MCF 10A (cell line): ENCODE results near the gene RAF1. TPM values are rescaled to one million over a fixed set of nuclear protein-coding genes. Genes with fewer than 3 reads are reported as not detected.
A peak's percentile ranks its signal among the peaks of the same experiment; 100 is the strongest.

Experiments used
- BruUV-seq: library from RNA; stranded (reverse); fragments of 400-500 nt; replicated peaks from 2 replicates; lab custom pipeline; 2021; lab: Mats Ljungman, UMichigan
- CTCF ChIA-PET: fragments of 300-600 bp; sonication (Branson Sonifier 250); formaldehyde crosslinking; extraction: SDS; loops from one replicate; lab custom pipeline; 2021; ENCODE audit warnings: antibody characterized with exemption, inconsistent platforms; lab: Yijun Ruan, JAX
- POLR2A ChIA-PET: fragments of 300-600, 350-650 bp; sonication (Branson Sonifier 250); formaldehyde crosslinking; extraction: SDS; loops from one replicate; lab custom pipeline; 2020; ENCODE audit warnings: antibody characterized with exemption, inconsistent platforms; lab: Yijun Ruan, JAX
- DNase-seq: peaks from one replicate; pipeline ENCODE4 v3.0.0-alpha.2; 2018; ENCODE audit not compliant: unreplicated experiment
- H3K27ac Mint-ChIP-seq: one replicate; pipeline ENCODE4 v1.8.0; 2022; ENCODE audit warnings: mild to moderate bottlenecking, low read depth, mixed read lengths; ENCODE audit not compliant: unreplicated experiment
- H3K27me3 Mint-ChIP-seq: one replicate; pipeline ENCODE4 v1.8.0; 2022; ENCODE audit warnings: mixed read lengths; ENCODE audit not compliant: insufficient read depth, unreplicated experiment
- H3K36me3 Mint-ChIP-seq: one replicate; pipeline ENCODE4 v1.8.0; 2022; ENCODE audit warnings: mild to moderate bottlenecking, moderate library complexity, mixed read lengths; ENCODE audit not compliant: insufficient read depth, unreplicated experiment
- H3K4me1 Mint-ChIP-seq: one replicate; pipeline ENCODE4 v1.8.0; 2022; ENCODE audit warnings: mixed read lengths; ENCODE audit not compliant: insufficient read depth, unreplicated experiment
- H3K4me3 Mint-ChIP-seq: one replicate; pipeline ENCODE4 v1.8.0; 2022; ENCODE audit warnings: mild to moderate bottlenecking, moderate library complexity, mixed read lengths; ENCODE audit not compliant: unreplicated experiment
- H3K9me3 Mint-ChIP-seq: one replicate; pipeline ENCODE4 v1.8.0; 2022; ENCODE audit warnings: mixed read lengths; ENCODE audit not compliant: unreplicated experiment
- intact Hi-C: fragments of 100-400 bp; cut with micrococcal nuclease; formaldehyde crosslinking; loops from 2 replicates; pipeline ENCODE4 v1.14.1; 2022
- total RNA-seq: library from RNA; stranded (reverse); gene quantifications from 2 replicates; pipeline ENCODE4 v1.2.3, GENCODE V29; 2022
- TF ChIP-seq, protein P1 (sequence below): fragments of 200-600 bp; IDR thresholded peaks from one replicate; pipeline ENCODE4 v1.8.0; 2022; ENCODE audit warnings: antibody characterized with exemption, mild to moderate bottlenecking; ENCODE audit not compliant: unreplicated experiment

Gene RAF1
- total RNA-seq, 1 experiment from 2014 or later: 76.8 TPM

DNA sequence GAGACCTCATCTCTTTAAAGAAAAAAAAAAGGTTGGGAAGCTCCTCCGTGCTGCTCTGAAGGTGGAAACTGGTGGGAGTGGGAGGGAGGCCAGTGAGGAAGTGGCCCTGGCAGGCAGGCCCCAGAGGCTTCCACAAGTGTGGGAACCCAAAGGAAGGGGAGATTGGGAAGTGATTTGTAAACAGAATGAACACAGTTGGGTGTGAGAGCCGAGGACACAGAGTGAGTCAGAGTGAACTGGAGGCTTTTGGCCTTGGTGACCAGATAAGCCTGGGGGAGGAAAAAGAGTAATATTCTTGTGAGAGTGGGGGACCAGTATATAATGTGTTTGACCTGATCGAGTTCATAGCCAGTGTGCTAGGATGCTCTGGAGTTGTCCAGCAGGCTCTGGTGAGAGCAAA is 84.0 kb downstream of the RAF1 start:
- H3K9me3 Mint-ChIP-seq: no peaks in the 10 kb centered on the region
- no peak for DNase-seq
- intact Hi-C loops: no loop called here
- no TSS peak for BruUV-seq
- H3K27me3 Mint-ChIP-seq: no peaks in the 10 kb centered on the region
- H3K4me1 Mint-ChIP-seq: no peaks in the 10 kb centered on the region
- H3K27ac Mint-ChIP-seq: peak overlapping the region; percentile 47
- no peak overlapping the region for H3K4me3 Mint-ChIP-seq
- CTCF ChIA-PET: interaction anchor here (0.7 to 1.2 kb wide), 3 partner anchors 16 to 213 kb away, joined by 3 to 4 read pairs (median 4); no protein-coding TSS in a partner anchor
- TF ChIP-seq, protein P1, sequence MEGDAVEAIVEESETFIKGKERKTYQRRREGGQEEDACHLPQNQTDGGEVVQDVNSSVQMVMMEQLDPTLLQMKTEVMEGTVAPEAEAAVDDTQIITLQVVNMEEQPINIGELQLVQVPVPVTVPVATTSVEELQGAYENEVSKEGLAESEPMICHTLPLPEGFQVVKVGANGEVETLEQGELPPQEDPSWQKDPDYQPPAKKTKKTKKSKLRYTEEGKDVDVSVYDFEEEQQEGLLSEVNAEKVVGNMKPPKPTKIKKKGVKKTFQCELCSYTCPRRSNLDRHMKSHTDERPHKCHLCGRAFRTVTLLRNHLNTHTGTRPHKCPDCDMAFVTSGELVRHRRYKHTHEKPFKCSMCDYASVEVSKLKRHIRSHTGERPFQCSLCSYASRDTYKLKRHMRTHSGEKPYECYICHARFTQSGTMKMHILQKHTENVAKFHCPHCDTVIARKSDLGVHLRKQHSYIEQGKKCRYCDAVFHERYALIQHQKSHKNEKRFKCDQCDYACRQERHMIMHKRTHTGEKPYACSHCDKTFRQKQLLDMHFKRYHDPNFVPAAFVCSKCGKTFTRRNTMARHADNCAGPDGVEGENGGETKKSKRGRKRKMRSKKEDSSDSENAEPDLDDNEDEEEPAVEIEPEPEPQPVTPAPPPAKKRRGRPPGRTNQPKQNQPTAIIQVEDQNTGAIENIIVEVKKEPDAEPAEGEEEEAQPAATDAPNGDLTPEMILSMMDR: no peak
- POLR2A ChIA-PET: no interaction called here
- peaks cover 96% of the 10 kb centered on the region for H3K36me3 Mint-ChIP-seq

DNA sequence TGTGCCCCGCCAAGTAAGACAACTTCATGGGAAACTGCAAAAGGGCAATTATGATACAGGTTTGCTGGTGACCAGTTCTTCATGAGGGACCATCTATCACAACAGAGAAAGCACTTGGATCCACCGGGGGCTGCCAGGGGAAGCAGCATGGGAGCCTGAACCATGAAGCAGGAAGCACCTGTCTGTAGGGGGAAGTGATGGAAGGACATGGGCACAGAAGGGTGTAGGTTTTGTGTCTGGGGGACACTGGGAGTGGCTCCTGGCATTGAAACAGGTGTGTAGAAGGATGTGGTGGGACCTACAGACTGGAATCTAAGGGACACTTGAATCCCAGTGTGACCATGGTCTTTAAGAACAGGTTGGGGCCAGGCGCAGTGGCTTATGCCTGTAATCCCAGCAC is 84.5 kb downstream of the RAF1 start:
- Mint-ChIP-seq H3K36me3 (peaks cover 94% of the 10 kb centered on the region), H3K9me3 (no peaks in the 10 kb centered on the region), H3K4me3 (no peak overlapping the region), H3K4me1 (no peaks in the 10 kb centered on the region), H3K27ac (peak overlapping the region; percentile 47), H3K27me3 (no peaks in the 10 kb centered on the region)
- intact Hi-C loops: no loop called here
- DNase-seq: no peak
- ChIA-PET CTCF (interaction anchor here (0.7 to 1.2 kb wide), 5 partner anchors 12 to 213 kb away, joined by 3 to 6 read pairs (median 4); no protein-coding TSS in a partner anchor), POLR2A (no interaction called here)
- BruUV-seq: no TSS peak
- TF ChIP-seq, protein P1: no peak

DNA sequence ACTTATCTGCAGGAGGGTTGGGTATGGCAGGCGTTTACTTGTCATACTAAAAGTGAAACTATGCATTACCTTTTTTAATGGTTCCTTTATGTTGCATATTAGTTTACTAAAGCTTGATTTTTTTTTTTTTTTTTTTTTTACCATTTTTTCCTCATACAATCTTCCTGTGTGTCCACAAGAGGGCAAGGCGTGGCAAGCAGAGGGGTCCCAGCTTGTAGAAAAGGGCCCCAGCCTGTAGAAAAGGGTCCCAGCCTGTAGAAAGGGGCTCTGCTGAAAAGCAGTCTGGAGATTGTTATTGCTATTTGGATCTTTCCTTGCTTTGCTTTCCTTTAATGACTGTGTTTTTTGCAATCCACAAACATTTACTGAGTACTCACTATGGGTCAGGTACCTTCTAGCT is 85.2 kb downstream of the RAF1 start:
- TF ChIP-seq, protein P1: peak; percentile 10
- intact Hi-C loops: no loop called here
- Mint-ChIP-seq H3K9me3 (no peaks in the 10 kb centered on the region), H3K4me3 (no peak overlapping the region), H3K27ac (no peak overlapping the region), H3K36me3 (peaks cover 90% of the 10 kb centered on the region), H3K27me3 (no peaks in the 10 kb centered on the region), H3K4me1 (no peaks in the 10 kb centered on the region)
- POLR2A ChIA-PET: interaction anchor here (0.7 kb wide), 1 partner anchor 261 kb away, joined by 3 read pairs; no protein-coding TSS in a partner anchor
- no TSS peak for BruUV-seq
- CTCF ChIA-PET: interaction anchor here (0.7 to 1.2 kb wide), 3 partner anchors 11 to 35 kb away, joined by 4 to 6 read pairs (median 4); no protein-coding TSS in a partner anchor
- no peak for DNase-seq

DNA sequence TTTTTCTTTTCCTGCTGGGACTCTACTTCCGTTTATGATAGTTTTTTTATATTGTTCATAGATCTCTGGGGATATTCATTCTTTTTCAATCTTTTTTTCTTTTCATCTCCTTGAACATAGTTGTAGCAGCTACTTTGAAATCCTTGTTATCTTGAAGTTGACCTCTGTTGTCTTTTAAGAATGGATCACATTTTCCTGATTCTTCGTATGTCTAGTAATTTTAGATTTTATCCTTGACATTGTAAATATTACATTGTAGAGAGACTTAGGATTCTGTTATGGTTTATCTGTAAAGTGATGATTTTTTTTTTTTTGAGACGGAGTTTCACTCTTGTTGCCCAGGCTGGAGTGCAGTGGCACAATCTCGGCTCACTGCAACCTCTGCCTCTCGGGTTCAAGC is 86.5 kb downstream of the RAF1 start:
- Mint-ChIP-seq H3K36me3 (peaks cover 90% of the 10 kb centered on the region), H3K4me3 (no peak overlapping the region), H3K27me3 (no peaks in the 10 kb centered on the region), H3K9me3 (no peaks in the 10 kb centered on the region), H3K27ac (no peak overlapping the region), H3K4me1 (no peaks in the 10 kb centered on the region)
- ChIA-PET CTCF (no interaction called here), POLR2A (interaction anchor here (0.7 kb wide), 1 partner anchor 22 kb away, joined by 3 read pairs; no protein-coding TSS in a partner anchor)
- BruUV-seq: no TSS peak
- TF ChIP-seq, protein P1: no peak
- DNase-seq: no peak
- intact Hi-C loops: no loop called here
